NCI-H345 (cell line): ENCODE measurements around the gene C4orf50.

ENCODE experiments used
- DNase-seq: peaks from one replicate; lab custom pipeline; 2025; lab: John Stamatoyannopoulos, UW

Gene C4orf50

GRCh38 chr4:6043843-6044242 lies 25.6 kb upstream of the C4orf50 start:
- no peak for DNase-seq

DNA sequence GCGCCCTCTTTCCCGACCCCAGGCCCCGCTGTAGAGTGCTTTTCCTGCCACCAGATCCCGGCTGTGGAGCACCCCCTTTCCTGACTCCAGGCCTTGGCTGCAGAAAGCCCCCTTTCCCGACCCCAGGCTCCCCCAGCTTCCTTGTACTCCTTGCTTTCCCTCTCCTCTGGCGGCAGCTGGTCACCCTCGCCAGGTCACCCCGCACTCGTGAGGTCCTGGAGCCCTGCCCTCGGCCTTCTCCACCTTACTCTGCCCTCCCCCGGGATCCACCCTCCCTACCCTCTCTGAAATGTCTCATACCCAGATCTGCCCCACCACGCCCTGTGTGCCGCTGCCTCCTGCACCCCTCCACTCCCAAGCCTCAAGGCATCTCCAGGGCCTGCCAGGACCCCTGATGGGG lies 25.0 kb upstream of the C4orf50 start:
- DNase-seq, result no peak

GRCh38 chr4:6042293-6043063 lies 24.2 kb upstream of the C4orf50 start:
- DNase-seq, result no peak

DNA sequence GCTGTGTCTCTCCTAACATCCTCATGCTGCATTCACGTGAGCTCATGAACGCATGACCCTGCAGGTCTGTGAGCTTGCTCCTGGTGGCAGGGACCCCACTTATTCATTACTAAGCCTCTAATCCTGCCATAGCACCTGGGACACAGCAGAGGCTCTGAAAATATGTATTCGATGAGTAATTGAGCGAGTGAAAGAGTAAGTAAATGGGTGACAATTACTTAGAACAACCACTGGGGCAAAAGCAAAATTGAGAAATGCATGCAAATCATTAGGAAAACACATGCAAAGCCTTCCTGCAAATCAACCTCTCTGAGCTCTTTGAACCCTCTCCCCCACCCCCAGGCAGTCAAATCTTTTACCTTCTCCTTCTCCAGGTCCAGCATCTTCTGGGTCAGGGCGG lies 23.6 kb upstream of the C4orf50 start:
- DNase-seq, result no peak

- no peak for DNase-seq
These were observed 20.5 kb upstream of the C4orf50 start for GRCh38 chr4:6038711-6039110.

DNA sequence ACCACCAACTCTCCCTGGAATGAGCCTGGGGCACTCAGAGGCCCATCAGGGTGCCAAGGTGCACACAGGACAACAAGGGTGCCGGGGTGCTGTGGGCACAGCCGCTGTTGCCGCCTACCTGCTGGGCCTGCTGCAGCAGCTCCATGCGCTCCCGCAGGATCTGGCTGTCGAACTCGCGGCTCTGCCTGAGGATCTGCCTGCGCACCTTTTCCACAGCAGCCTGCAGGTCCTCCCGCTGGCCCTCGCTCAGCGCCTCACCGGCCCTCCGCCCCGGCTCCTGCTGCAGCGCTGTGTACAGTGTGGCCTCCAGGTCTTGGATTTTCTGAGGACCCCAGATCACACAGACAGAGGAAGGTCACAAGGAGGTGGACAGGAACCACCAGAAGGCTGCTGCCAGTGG lies 17.6 kb upstream of the C4orf50 start:
- no peak for DNase-seq

- no peak for DNase-seq
These were observed 15.2 kb upstream of the C4orf50 start for GRCh38 chr4:6033381-6033780.

DNA sequence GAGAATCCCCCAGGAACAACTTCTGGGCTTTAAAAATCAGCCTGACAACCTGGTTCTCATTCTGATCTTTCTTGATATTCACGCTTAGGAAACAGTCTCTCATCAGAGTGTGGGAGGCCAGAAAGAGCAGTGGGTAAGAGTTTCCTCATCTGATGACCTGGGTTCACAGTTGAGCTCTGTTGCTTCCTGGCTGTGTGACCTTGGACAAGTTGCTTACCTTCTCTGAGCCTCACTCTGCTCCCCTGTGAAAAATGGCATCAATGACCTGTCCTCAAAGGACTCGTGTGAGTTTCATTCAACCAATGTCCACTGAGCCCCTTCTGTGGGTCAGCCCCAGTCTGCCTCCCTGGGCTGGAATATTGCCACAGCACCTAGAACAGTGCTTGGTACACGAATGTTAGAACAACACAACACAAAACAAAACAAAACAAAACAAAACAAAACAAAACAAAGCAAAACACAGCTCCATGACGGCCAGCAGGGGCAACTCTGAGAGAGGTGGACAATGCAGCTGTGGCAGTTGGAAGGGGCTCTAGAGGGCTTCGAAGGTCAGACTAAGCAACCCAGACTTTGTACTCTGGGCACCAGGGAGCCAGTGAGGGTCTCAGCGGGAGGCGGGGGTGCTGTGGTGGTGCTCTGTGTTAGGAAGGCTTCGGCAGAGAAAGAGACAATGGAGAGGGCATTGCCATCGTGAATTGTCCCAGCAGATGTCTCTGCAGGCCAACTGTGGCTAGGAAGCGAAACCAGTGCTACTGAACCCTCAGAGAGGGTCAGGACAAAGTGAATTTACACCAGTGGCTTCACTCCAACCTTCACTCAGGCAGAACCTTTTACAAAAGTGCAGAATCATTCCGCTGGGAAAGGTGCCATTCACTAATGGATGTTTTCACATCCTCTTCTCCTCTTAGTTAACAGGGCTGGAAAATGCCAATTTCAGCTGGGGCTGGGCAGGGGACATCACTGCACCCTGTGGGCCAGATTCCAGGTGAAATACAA lies 14.3 kb upstream of the C4orf50 start:
- peak; percentile 85 for DNase-seq

DNA sequence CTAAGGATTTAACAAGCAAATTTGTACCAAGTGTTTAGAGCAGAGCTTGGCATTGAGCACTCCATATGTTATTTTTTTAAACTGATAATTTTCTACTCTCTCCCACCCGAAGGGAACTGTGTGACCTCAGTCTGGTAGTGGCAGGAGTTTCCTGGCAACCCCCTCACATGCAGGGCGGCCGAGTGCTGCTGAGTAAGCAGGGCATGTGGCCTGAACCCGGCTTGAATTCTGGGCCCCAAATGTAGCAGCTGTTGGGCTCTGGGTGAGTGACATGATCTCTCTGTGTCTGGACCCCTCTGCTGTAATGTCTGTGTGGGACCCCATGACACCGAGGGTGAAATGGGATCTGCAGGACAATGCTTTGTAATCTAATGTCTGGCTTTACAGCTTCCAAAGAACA lies 13.6 kb upstream of the C4orf50 start:
- no peak for DNase-seq

DNA sequence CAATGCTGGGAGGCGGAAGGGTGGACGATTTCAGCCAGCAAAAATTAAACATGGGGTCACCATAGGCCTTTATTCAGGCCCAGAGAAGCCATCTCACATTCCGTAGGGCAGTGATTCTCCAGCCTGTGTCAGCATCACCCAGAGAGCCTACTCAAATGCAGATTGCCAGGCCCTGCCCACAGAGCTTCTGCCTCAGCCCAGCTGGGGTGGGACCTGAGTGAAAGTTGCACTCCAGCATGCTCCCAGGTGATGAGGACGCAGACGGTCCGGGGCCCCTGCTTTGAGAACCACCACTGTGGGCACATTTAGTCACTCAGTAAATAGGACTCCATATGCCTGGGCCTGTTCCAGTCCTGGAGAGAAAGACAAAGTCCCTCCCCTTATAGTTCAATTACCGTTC lies 12.4 kb upstream of the C4orf50 start:
- DNase-seq, result no peak

GRCh38 chr4:6029254-6029653 lies 11.0 kb upstream of the C4orf50 start:
- DNase-seq, result no peak

DNA sequence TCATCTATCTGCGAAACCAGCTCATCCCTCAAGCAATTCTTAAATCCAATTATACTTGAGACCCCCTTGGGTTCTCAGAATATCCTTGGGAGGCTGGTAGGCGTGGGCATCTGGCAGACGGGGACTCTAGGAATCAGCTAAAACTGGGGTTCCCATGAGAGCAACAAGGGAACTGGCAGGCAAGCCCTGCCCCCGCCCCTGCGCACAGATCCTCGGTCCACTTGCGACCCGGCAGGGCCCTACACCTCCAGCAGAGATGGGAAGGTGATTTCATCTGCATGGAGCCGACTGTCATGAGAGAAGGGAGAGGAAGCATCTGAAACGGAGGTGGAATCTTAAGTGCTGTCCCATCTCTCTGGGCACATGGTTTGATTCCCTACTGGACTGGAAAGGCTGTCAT lies 9.9 kb upstream of the C4orf50 start:
- DNase-seq, result no peak

DNA sequence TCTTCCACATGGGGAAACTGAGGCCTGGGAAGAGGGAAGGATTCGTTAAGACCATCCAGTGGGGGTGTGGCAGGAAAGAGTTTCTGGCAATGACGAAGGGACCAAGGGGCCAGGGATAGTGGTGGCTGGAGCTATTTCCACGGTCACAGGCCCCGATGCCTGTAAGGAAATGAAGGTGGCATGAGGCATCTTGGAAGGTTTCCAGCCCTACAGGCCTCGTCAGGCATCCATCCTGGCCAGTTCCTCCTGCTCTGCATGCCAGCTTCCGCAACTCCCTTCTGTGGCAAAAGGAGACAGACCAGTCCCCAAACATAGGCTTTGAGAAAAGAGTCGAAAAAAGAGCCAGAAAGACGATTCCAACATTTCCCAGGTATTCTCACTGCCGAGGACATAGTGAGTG lies 9.2 kb upstream of the C4orf50 start:
- no peak for DNase-seq

DNA sequence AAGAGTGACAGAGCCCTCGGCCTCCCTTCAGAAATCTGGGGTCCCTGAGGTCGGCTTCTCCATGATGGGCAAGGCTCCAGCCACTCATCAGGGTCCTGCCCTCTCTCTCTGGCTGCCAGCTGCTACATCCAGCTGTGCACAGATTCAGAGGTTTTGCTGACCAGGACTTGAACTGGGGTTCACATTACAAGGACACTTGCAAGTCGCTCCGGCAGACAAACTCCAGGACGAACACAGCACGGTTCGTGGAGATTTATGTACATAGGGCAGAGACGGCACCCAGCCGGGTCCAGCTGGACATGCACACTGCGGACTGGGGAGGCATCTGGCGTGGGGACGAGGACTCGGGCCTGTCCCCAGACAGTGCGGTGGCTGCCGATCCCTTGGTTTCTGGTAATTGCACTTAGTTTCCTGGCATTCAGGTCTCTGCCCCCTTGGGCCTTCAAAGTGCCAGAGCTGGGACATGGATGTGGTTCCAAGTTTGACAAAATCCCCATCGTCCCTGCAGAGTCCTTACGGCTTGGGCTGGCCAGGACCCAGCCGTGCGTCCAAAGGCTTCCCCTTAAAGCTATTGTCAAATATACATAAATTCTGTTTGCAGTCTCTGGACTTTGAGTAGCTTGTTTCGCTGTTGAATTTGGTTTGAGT lies 6.2 kb upstream of the C4orf50 start:
- DNase-seq, result no peak

GRCh38 chr4:6023731-6024130 lies 5.5 kb upstream of the C4orf50 start:
- no peak for DNase-seq

- DNase-seq, result no peak
These were observed 4.5 kb upstream of the C4orf50 start for GRCh38 chr4:6022607-6023288.

DNA sequence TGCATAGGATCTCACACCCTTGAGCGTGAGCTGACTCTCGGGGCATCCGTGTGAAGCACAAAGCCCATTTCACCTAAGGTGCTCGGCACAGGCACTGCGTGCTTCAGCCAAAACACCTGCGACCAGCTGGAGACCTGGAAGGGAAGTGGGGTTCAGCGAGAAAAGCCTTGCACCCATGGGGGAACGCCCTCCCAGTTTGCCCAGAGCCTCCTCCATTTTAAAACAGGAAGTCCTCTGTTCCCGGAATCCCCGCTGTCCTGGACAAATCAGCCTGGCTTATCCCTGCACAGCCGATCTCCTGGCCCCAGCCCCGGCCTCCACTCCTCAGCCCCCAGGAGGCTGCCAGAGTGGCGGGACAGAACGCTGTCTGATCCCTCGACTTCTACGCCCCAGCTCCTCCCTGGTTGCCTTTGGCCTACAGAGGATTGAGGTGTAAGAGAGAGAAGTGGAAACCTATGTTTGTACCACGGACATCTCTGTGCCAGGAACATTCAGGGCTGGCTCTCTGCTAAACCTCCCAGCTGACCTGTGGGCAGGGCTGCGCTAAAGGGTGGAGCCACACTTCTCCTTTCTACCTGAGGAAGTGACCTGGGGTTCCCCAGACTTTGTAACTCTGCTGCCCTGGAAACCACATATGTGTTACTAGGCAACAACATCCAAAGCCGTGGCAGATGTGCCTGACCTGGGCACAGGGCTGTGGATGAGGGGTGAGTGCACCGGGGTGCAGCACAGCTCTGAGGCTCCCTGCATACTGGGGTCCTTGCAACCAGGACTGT lies 3.8 kb upstream of the C4orf50 start:
- DNase-seq, result no peak

DNA sequence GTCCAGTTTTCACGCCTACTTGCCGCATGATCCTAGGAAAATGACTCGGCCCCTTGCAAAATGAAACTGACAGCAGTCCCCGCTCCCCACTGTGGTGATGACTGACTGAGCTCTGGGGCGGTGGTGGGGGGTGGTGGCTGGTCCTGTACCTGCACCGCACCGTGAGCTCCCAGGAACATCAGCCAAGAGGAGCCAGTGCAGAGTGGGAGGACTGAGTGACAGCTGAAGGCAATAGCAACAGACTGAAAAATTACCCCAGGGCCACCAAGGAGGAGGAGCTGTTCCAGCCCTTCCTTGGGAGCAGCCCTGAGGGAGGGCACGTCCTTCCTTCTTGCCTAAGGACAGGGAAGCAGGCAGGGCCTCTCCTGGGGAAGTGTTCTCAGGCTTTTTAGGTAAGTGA lies 2.4 kb upstream of the C4orf50 start:
- no peak for DNase-seq

- DNase-seq, result peak; percentile 60
These were observed 1.4 kb upstream of the C4orf50 start for GRCh38 chr4:6019316-6020263.

- DNase-seq, result no peak
These were observed 431 bp downstream of the C4orf50 start for GRCh38 chr4:6017800-6018199.
